HL-60/S4 treated with phorbol 12-myristate 13-acetate at 8.2 ng/mL for 4 days and 3 days (cell line): ENCODE data around the gene ERC1.
"Not testable (repeated sequence)": the region's sequence is repeated elsewhere in the genome, so short reads cannot be mapped to it uniquely, and the experiment has no call there.

ENCODE experiments used
- in situ Hi-C: fragments of 300-500 bp; cut with MboI; formaldehyde crosslinking; loops from 2 replicates; pipeline ENCODE4 v1.15.0; 2022; ENCODE audit warnings: low sequenced_read_pairs

Gene ERC1

DNA sequence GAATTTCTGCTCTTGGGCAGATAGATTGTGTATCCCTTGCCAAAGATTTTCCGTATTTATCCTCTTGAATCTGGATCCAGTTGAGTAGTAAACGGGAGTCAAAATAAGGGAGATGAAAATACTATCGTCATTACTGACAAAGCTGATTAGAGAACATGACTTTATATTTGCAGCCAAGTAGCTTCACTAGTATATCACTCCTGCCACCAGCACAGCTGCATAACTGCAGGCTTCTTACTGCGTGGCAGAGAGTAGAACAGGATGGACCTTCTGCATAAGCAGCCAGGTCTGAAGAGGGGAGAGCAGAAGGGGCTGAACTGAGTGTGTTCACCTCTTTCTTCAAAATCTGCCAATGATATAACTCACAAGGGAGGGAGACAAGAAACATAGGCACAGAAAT, 319.6 kb downstream of the ERC1 start:
- in situ Hi-C loops = no loop called here

DNA sequence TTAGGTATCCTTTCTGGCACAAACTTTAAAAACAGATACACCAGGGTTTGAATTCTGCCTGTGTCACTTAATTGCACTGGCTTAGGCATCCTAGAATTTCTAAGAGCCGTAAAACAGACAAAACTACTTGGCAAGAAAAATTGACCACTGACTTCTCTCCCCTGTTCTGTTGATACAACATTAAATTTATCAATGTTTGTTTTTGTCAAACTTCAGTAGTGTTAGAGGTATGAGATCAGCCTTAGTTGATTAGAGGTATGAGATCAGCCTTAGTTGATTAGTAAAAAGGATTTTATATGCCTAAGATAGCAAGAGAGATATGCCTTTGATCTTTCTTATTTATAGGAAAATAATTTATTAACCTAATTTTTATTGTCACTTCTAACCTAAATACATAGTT, 320.1 kb downstream of the ERC1 start:
- in situ Hi-C loops = no loop called here

DNA sequence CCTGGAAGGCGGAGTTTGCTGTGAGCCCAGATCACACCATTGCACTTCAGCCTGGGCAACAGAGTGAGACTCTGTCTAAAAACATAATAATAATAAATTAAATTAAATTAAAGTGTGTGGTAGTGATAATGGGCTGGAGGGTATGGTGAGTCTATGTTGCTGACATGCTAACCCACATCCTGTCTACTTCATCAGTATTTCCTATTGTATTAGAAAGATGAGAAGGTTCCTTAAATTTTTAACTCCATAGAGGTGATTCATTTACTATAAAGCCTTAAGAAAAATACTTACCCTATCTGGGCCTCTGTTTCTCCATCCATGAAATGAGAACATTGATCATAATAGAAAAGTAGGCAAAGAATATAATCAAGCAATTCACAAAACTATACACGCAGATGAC, 322.9 kb downstream of the ERC1 start:
- in situ Hi-C loops = no loop called here

DNA sequence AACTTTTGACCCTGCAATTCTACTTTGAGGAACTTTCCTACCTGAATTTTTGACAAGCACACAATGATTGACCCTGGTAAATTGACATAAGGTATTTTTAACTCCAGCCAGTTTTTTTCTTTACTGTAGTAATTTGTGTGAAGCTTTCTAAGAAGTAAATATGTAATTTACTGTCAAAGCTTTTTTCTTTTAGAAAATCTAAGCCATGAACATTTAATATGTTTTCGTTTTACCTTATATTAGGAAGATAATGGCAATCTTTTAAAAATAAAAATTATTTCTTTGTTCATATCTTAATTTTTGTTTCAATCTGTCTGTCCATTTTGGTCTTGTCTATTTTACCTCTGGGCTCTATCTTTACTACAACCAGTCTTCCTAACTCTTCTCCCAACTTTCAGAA, 323.5 kb downstream of the ERC1 start:
- in situ Hi-C loops = no loop called here

DNA sequence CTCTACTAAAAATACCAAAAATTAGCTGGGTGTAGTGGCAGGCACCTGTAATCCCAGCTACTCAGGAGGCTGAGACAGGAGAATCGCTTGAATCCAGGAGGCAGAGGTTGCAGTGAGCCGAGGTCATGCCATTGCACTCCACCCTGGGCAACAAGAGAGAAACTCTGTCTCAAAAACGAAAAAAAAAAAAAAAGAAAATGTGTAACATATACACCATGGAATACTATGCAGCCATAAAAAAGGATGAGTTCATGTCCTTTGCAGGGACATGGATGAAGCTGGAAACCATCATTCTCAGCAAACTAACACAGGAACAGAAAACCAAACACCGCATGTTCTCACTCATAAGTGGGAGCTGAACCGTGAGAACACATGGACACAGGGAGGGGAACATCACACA, 326.0 kb downstream of the ERC1 start:
- in situ Hi-C loops = not testable (repeated sequence)

DNA sequence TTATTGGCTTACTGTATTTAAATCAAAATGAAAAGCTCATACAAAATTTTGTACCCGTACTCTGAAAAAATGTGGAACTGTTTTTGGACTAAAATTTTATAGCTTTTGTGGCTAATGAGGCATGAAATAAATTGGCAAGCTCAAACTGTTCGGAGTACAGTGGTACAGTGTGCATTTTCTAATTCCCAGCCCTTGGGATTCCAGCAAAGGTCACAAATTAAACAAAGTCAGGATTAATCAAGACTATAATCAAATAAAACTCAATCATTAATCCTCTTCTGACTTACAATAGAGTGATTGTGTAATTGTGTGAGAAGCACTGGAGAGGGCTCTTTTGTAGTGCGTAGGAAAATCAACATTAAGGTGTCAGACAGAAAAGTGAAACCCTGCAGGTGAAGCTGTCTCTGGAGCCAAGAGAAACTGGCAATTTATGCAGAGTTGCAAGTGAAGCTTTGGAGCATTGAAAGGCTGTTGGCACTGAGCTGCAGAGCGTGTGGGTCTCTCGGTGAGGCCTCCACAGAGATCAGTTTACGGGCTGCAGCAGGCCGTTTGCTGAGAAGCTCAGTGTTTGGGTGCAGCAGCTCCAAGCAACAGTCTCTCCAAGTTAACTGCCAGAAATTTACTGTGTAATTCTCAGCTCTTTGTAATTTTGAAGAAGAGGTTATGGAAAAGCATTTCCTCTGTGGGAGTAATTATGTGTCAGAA, 327.5 kb downstream of the ERC1 start:
- in situ Hi-C loops = no loop called here

DNA sequence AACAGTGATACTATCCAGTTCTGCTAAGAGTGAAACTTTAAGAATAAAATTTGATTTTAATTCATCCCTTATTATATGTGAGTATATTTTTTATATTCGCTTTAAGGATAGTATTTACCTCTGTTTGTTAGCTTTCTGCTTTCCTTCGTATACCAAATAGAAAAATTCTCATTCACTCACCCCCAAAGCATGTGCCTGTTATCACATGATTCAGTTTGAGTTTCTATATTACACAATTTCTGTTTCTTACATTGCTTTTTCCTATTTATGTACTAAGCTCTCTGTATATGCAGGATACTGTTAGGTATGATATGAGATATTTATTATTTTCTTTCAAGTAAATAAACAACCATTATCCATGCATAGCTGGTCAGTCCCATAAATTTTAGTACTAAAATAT, 328.2 kb downstream of the ERC1 start:
- in situ Hi-C loops = no loop called here

DNA sequence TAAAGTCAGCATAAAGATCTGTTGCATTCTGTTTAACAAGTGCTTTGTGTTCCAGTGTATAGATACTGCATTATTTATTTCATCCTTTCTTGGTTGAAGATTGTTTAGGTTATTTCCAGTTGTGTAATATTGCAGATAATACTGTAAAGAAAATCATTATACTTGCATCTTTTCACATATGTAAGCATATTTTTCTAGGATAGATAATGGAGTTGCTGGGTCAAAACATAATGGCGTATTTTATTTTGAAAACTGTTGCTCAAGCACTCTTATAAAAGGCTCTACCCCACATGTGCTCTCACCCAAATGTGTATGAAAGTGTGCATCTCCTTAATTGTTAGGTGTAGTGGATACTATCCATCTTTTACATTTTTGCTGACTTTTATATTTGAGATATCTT, 329.0 kb downstream of the ERC1 start:
- in situ Hi-C loops = no loop called here

DNA sequence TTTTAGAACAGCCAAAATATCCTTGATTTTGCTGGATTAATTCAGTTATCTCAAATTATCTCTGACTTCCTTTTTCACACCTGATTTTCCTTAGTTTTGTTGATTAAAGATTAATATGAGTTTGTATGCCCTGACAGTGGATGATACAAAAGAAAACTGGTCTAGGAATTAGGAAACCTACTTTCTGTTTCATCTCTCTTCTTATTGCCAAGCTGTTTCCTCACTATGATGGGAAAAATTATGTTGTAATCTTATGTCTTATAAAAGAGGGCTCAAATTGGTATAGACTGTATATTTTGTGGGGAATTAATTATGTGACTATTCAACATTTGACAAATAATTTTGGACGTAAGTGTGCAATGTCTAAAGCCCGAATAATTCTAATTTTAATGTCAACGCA, 331.8 kb downstream of the ERC1 start:
- in situ Hi-C loops = no loop called here

DNA sequence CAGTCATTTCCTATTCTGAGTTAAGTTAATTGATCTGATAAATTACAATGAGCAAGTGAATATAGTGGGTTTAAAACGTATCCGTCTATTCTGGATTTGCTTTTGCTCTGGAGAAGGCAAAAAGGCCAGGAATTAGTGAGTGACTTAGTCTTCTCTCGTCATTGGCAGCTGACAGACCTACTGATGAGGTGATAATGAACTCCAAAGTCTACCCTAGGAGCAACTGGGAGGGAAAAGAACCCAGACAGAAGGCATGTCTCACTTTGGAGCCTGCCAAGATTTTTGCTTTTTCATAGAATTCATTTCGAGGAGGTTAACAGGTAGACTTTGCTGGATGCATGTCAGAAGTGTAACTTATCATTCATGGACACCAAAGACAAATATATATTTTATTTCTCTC, 333.1 kb downstream of the ERC1 start:
- in situ Hi-C loops = no loop called here

DNA sequence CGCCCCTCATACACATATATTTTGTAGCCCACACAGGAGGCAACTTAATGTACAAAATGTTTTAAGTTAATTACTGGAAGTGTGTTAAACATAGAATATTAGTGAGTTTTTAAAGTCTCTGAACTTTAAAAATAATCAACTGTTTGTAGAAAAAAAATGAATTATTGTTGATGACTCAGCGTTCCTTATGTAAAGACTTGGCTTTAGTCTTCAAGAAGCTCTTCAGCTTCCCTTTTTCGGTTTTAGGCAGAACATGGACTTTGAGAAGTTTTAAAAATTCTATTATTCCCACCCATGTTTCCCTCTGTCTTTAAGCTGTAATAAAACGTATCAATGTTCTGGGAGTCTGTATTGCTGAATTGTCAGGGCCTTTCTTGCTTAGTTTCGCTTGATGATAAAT, 333.9 kb downstream of the ERC1 start:
- in situ Hi-C loops = no loop called here

DNA sequence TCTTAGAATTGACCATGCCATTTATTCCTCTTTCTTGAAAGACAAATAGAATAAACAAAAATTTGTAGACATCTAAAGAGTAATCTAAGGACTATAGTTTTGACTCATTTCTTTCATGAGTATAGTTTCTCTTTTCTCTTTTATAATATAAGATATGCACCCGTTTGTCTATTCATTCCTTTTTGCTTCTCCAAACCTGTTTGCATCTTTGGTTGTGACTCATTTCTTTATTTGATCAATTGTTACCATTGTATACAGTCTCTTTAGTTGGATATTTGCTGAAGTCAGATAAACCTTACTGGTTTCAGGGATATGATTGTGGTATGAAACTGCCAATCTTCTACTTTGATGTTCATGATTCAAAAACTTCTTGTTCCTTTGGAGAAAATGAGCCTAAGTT, 334.6 kb downstream of the ERC1 start:
- in situ Hi-C loops = no loop called here

DNA sequence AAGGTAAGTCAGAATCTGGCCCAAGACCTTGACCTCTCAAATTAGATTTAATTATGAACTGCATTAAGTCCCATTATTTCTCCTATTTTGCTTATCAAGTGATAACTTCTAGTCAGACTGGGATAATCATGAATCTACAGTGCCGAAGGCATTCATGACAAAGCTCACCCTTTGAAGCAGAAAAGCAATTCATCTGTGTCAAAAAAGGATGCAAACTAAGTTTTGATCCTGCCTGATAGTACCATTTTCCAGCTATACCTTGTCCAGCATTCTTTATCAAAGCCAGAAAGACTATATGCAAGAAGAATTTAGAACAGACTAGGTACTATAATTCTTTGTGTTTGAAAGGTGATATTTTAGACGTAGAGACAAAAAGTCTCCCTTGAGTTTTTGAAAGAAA, 335.2 kb downstream of the ERC1 start:
- in situ Hi-C loops = no loop called here

DNA sequence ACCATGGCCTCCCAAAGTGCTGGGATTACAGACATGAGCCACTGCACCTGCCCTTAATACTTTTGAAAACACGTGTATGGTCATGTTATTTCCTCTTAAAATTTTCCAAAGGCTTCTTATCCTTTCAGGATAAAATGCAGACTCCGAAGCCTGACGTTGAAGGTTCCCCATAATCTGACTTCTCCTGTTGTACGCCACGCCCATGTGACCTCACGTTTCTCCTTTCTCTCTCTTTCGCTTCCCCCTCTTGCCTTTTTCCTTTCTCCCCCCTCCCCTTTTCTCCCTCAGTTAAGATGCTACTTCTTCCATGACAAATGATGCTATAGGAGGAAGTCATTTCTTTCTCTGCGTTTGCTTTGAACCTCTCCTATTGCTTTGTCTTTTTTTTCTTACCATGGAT, 337.4 kb downstream of the ERC1 start:
- in situ Hi-C loops = no loop called here

DNA sequence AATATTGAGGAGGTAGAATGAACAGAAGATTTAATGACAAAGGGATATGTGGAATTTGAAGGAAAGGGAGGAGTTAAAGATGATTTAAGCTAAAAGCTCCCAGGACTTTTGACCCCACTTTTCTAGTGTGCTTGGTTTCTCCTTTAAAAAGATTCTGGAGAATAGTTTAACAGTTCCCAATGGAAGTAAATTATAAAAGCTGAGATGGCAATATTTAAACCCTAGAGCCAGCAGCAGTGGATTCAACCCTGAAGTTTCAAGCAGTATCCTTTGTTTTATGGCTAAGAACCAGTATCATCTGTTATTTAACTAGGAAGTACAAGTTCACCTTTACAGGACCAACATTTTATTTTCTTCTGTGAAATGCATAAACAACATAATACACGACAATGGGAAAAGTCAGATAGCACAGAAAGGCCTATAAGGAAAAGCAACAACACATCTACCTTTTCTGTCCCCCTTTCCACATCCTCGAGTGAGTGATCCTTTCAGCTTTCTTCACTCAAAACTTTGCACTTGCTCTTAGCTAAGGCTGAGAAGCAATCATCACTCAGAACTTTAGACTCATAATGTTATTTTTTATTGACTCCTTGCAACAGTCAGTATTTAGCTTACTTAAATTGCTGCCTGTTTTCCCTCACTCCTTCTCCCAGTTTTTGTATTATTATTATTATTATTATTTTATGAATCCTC, 338.9 kb downstream of the ERC1 start:
- in situ Hi-C loops = no loop called here

DNA sequence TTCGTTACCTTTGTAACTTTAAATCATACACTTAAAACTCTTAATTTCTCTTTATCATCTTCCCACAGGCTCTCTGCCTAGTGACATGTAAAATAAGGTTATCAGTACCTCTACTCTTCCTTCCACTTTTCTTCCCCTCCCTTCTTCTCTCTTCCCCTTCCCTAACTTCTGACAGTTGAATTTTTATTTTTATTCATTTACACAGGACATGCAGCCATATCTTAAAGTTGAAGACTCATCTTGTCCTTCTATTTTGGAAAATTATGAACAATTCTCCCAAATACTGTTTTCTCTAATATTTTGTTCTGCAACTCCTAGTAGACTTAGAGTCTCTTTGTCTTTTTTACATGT, 339.4 kb downstream of the ERC1 start:
- in situ Hi-C loops = no loop called here

DNA sequence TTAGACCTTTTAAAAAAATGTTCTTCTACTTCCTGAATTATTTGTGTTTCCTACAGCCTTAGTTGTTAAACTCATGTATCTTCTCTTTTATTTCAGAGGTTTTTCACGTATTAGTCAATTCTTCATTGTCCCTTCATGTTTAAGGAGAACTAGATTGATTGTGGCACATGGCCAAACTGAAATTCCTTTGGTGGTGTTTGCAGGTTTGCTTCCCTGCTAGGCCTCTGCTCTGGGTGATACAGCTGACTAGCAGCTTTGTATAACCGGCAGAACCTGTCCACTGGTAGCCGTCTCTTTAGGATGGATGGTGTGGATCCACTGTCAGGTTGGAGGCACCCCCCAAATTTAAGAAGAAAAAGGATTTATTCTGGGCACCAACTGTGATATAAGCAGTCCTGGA, 341.3 kb downstream of the ERC1 start:
- in situ Hi-C loops = no loop called here

DNA sequence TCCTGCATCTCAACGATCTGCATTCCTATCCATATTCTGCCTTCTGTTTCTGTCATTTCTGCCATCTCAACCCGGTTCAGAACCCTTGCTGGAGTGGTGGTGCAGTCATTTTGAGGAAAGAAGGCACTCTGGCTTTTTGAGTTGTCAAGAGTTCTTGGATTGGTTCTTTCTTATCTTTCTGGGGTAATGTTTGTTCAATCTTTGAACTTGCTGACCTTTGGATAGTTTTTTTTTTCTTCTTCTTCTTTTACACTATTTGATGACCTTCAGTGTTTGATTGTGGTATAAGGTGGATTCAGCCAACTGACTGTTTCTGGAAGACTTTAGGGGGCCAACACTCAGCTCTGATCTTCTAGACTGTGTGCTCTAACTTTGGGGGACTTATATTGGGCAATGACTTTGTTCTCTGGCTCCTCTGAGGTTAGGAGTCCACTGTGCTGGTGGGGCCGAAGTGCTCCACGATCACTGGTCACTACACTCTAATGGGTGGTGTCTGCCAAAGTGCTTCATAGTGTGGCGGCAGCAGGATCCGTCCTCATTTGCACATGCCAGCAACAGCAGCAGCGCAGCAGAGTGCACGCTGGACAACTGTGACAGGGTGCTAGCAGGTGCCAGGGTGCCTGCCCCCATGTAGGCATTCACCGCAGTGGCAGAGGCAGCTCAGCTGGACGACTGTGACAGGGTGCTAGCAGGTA, 347.6 kb downstream of the ERC1 start:
- in situ Hi-C loops = no loop called here

DNA sequence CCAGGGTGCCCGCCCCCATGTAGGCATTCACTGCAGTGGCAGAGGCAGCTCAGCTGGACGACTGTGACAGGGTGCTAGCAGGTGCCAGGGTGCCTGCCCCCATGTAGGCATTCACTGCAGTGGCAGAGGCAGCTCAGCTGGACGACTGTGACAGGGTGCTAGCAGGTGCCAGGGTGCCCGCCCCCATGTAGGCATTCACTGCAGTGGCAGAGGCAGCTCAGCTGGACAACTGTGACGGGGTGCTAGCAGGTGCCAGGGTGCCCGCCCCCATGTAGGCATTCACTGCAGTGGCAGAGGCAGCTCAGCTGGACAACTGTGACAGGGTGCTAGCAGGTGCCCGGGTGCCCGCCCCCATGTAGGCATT, 348.1 kb downstream of the ERC1 start:
- in situ Hi-C loops = not testable (repeated sequence)

DNA sequence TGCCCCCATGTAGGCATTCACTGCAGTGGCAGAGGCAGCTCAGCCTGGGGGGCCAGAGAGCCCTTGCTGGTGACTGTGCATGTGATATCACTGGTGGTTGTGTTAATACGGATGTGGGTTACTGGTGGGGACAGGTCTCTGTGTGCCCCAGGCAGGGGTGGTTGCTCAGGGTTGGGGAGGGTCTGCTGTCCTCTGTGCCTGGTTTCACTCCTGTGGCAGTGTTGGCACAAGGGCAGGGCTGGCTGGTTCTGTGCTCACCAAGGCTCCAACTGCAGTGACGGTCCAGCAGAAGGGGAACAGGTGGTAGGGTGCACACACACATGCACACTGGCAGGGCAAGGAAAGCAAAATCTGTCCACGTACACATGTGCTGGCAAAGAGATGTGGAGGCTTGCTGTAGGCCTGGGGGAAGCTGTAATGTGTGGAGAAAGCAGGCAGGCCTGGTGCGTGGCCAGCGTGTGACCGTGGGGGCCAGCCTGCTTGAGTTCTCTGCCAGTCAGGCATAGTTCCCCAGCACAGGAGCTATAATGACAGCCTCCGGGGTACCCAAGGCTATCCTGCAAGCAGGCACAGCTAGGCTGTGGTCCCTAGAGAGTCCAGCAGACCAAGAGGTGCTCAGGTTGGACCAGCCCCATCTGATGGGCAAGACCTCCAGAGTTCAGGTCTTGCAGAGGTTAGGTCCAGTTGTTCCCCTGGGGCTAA, 348.7 kb downstream of the ERC1 start:
- in situ Hi-C loops = no loop called here

DNA sequence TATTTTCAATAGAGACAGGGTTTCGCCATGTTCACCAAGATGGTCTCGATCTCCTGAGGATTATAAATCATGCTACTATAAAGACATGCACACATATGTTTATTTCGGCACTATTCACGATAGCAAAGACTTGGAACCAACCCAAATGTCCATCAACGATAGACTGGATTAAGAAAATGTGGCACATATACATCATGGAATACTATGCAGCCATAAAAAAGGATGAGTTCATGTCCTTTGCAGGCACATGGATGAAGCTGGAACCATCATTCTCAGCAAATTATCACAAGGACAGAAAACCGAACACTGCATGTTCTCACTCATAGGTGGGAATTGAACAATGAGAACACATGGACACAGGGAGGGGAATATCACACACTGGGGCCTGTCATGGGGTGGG, 350.2 kb downstream of the ERC1 start:
- in situ Hi-C loops = not testable (repeated sequence)

DNA sequence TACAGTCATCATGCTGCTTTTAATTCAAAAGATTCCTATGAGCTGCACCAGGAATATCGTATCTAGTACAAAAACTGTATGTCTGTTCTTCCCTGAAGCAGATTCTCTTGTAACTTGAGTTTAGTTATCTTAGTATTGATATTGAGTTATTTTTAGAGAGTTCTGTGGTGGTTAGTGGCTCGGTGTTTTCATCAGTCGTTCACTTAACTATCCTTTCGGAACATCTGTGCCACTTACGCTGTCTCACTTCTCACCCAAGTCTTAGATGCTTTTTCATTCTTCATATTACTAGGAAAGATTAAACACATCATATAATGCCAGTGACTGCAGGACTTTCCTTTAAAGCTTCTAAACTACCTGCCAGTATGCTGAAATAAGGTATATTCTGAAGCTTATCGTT, 352.4 kb downstream of the ERC1 start:
- in situ Hi-C loops = no loop called here
